ENCODE data around the gene KLK6.

The KLK6 gene

GRCh38 chr19:50910722-50911121, 58.7 kb downstream of the KLK6 start:
- DNase-seq (ENCODE audit: low read depth): no peak

- peak; percentile 47 for DNase-seq (ENCODE audit: low read depth)
Measured at GRCh38 chr19:50909240-50910070, 59.9 kb downstream of the KLK6 start.
